Endothelial cell of umbilical vein (primary cell): ENCODE measurements around the gene RAD50. TPM values are rescaled to one million over a fixed set of nuclear protein-coding genes. Genes with fewer than 3 reads are reported as not detected.

Source experiments
- BruUV-seq: library from RNA; stranded (reverse); fragments of 400-500 nt; replicated peaks from 2 replicates; lab custom pipeline; 2021; lab: Mats Ljungman, UMichigan
- CTCF ChIA-PET: fragments of 300-600, 350-600 bp; sonication (Branson Sonifier 250); formaldehyde crosslinking; loops from one replicate; lab custom pipeline; 2021; ENCODE audit warnings: antibody characterized with exemption, inconsistent platforms; lab: Charles Lee
- POLR2A ChIA-PET: fragments of 300-600, 350-600 bp; sonication (Branson Sonifier 250); formaldehyde crosslinking; loops from one replicate; lab custom pipeline; 2021; ENCODE audit warnings: antibody characterized with exemption, inconsistent platforms; lab: Charles Lee
- DNase-seq: peaks from one replicate; pipeline ENCODE4 v3.0.0-alpha.2; 2011; ENCODE audit warnings: low read depth, low spot score
- FAIRE-seq: peaks from 2 replicates; lab custom pipeline; 2011; peaks lifted over from hg19 to GRCh38; lab: Jason Lieb, UNC
- H2AFZ ChIP-seq: 2 replicates; pipeline ENCODE4 v1.6.0; 2012; ENCODE audit warnings: low read depth, low read length, control low read depth, inconsistent platforms
- H3K27ac ChIP-seq: 2 replicates; pipeline ENCODE4 v1.5.1; 2011; ENCODE audit warnings: low read depth, mild to moderate bottlenecking, control low read depth, low read length, moderate library complexity; ENCODE audit not compliant: insufficient read depth
- H3K27me3 ChIP-seq, 2 experiments: 2 replicates each; pipeline versions ENCODE4 v1.6.0 to v1.6.1; 2011; ENCODE audit warnings: low read length in 2 of 2, mixed read lengths in 1 of 2; ENCODE audit not compliant: control insufficient read depth in 2 of 2, insufficient read depth in 2 of 2
- H3K36me3 ChIP-seq, 2 experiments: 2 replicates in 1 of 2; 3 replicates in 1 of 2; pipeline ENCODE4 v1.5.1; 2011; ENCODE audit warnings: low read length in 2 of 2, mild to moderate bottlenecking in 1 of 2, moderate library complexity in 1 of 2; ENCODE audit not compliant: control insufficient read depth in 2 of 2, insufficient read depth in 2 of 2; ENCODE audit errors: extremely low read depth in 1 of 2
- H3K4me1 ChIP-seq: 3 replicates; pipeline ENCODE4 v1.5.1; 2011; ENCODE audit warnings: mild to moderate bottlenecking, low read length; ENCODE audit not compliant: control insufficient read depth, insufficient read depth; ENCODE audit errors: extremely low read depth
- H3K4me2 ChIP-seq: 2 replicates; pipeline ENCODE4 v1.6.1; 2011; ENCODE audit warnings: low read length, control low read depth, mixed read lengths; ENCODE audit not compliant: insufficient read depth
- H3K4me3 ChIP-seq, 3 experiments: fragments of 200-600 bp in 1 of 3; sonication (generic), shearing (Covaris generic) in 1 of 3; replicated peaks in 1 of 3; 2 replicates each; pipeline ENCODE4 v1.5.1; 2011 to 2016; ENCODE audit warnings: control low read depth in 3 of 3, low read length in 3 of 3, mild to moderate bottlenecking in 2 of 3, inconsistent platforms in 1 of 3, low read depth in 1 of 3, moderate library complexity in 1 of 3; ENCODE audit not compliant: insufficient read depth in 1 of 3
- H3K79me2 ChIP-seq: 2 replicates; pipeline ENCODE4 v1.6.0; 2012; ENCODE audit warnings: low read length, inconsistent platforms; ENCODE audit not compliant: control insufficient read depth, insufficient read depth
- H3K9ac ChIP-seq: replicated peaks from 2 replicates; pipeline ENCODE3; 2011; ENCODE audit warnings: low read length, control low read depth; ENCODE audit not compliant: insufficient read depth; ENCODE audit errors: extremely low read depth
- H3K9me1 ChIP-seq: replicated peaks from 3 replicates; pipeline ENCODE4 v1.6.0; 2011; ENCODE audit warnings: mild to moderate bottlenecking, low read length; ENCODE audit not compliant: control insufficient read depth, insufficient read depth; ENCODE audit errors: extremely low read depth
- H3K9me3 ChIP-seq: replicated peaks from 2 replicates; pipeline ENCODE4 v1.5.1; 2012; ENCODE audit warnings: low read length, inconsistent platforms; ENCODE audit not compliant: control insufficient read depth, insufficient read depth
- H4K20me1 ChIP-seq: replicated peaks from 2 replicates; pipeline ENCODE3; 2011; ENCODE audit warnings: mild to moderate bottlenecking, low read length; ENCODE audit not compliant: control insufficient read depth, insufficient read depth; ENCODE audit errors: extremely low read depth
- CTCF ChIP-seq, 2 donors: IDR thresholded peaks; 1 replicate in 1 of 2; 2 replicates in 1 of 2; pipeline ENCODE4 v1.5.1; 2011; ENCODE audit warnings: low read length in 2 of 2, mild to moderate bottlenecking in 2 of 2, moderate library complexity in 2 of 2, control low read depth in 1 of 2, inconsistent platforms in 1 of 2, low read depth in 1 of 2; ENCODE audit not compliant: insufficient read depth in 1 of 2; ENCODE audit errors: extremely low read depth in 1 of 2
- EZH2 ChIP-seq: IDR thresholded peaks from 2 replicates; pipeline ENCODE4 v1.6.1; 2012; ENCODE audit warnings: borderline replicate concordance, low read depth, mild to moderate bottlenecking, moderate library complexity, low read length, inconsistent platforms; ENCODE audit not compliant: severe bottlenecking
- FOS ChIP-seq: IDR thresholded peaks from 2 replicates; pipeline ENCODE4 v1.6.1; 2011; ENCODE audit warnings: mild to moderate bottlenecking, low read length, moderate library complexity, borderline replicate concordance; ENCODE audit not compliant: insufficient read depth
- GATA2 ChIP-seq: IDR thresholded peaks from 2 replicates; pipeline ENCODE4 v1.7.0; 2011; ENCODE audit warnings: low read depth, mild to moderate bottlenecking, moderate library complexity, mixed read lengths, low read length; ENCODE audit not compliant: insufficient read length, insufficient read depth
- JUN ChIP-seq: IDR thresholded peaks from 2 replicates; pipeline ENCODE4 v1.6.1; 2011; ENCODE audit warnings: borderline replicate concordance, low read depth; ENCODE audit not compliant: insufficient read length, insufficient read depth
- MAX ChIP-seq: IDR thresholded peaks from 2 replicates; pipeline ENCODE4 v1.6.1; 2011; ENCODE audit not compliant: insufficient read depth, insufficient read length
- MYC ChIP-seq: IDR thresholded peaks from one replicate; pipeline ENCODE4 v1.6.1; 2011; ENCODE audit warnings: mild to moderate bottlenecking, low read depth, low read length
- POLR2A ChIP-seq: IDR thresholded peaks from 2 replicates; pipeline ENCODE4 v1.6.1; 2012; ENCODE audit warnings: low read depth, mild to moderate bottlenecking, control low read depth, low read length
- POLR2AphosphoS5 ChIP-seq: IDR thresholded peaks from 2 replicates; pipeline ENCODE4 v1.6.1; 2012; ENCODE audit warnings: low read depth, mild to moderate bottlenecking, control low read depth, low read length, moderate library complexity; ENCODE audit not compliant: insufficient read depth
- dilution Hi-C: fragments of 300-500 bp; cut with MboI; formaldehyde crosslinking; loops from one replicate; pipeline ENCODE4 v1.15.0; 2019; ENCODE audit warnings: low sequenced_read_pairs; ENCODE audit not compliant: extremely low pct_ligation_motif_present
- intact Hi-C: fragments of 100-400 bp; cut with micrococcal nuclease; formaldehyde crosslinking; loops from one replicate; pipeline ENCODE4 v1.10.0; 2022
- polyA plus RNA-seq, 4 experiments: library from polyadenylated mRNA; depleted of rRNA in 3 of 4; stranded (reverse) in 3 of 4; unstranded in 1 of 4; fragments of >200 nt; gene quantifications; 2 replicates each; pipeline versions ENCODE4 v1.2.1 to v1.2.3, GENCODE V29; 2011 to 2012; ENCODE audit warnings: missing spikeins in 1 of 4
- total RNA-seq: library from RNA; stranded (reverse); gene quantifications from 2 replicates; pipeline ENCODE4 v1.2.3, GENCODE V29; 2021

Gene RAD50
- total and polyA plus RNA-seq, 2 donors (not counting 3 experiments of a cell fraction or from before 2014, with no cell fraction given), result 6.1 to 20.4 TPM

DNA sequence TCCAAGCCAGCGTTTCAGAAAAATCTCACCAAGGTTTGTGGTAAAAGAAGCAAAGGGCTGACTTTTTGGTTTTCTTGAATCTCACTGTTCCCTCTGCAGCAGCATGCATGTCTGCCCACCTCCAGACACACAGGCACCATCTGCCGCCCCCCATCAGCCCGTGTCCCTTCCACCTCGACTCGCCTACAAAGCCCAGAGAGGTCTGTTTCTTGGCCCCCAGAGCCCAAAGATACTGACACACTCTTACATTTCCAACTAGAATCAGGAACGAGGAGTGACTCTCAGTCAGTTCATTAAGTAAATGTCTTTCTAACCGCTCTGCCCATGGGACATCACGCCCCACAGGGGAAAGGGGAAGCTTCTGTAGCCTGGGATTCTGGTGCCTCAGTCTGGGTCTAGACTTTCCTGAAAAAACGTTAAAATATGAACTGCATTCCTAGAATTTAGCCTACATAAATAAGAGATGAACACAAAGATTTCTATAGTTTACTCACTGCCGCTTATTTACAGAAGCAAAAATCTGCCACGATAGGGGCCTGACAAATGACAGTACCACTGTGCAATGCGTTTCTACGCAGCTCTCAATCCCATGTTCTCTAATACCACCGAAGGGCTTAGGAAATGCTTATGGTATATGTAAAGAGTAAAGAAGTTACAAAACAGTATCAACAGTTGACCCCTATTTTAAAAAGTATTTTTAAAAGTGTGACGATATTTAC, 121.1 kb downstream of the RAD50 start:
- intact Hi-C loops (no loop called here), dilution Hi-C loops (no loop called here)
- no peaks in the 10 kb centered on the region for H3K9me3 ChIP-seq
- ChIA-PET CTCF (interaction anchor here (0.9 to 1.0 kb wide), 3 partner anchors 9 to 66 kb away, joined by 3 to 4 read pairs (median 3); no protein-coding TSS in a partner anchor), POLR2A (no interaction called here)
- DNase-seq (no peak), FAIRE-seq (no peak)
- no TSS peak for BruUV-seq
- no peaks in the 10 kb centered on the region for H3K27me3 ChIP-seq
- H3K9me1 ChIP-seq, result no peaks in the 10 kb centered on the region
- no peak overlapping the region for H2AFZ ChIP-seq
- no peaks in the 10 kb centered on the region for H3K36me3 ChIP-seq
- no peak overlapping the region for H3K4me3 ChIP-seq
- H3K79me2 ChIP-seq, result no peaks in the 10 kb centered on the region
- no peak overlapping the region for H3K4me2 ChIP-seq
- H3K9ac ChIP-seq, result no peak overlapping the region
- no peak overlapping the region for H3K27ac ChIP-seq
- peaks cover 13% of the 10 kb centered on the region for H3K4me1 ChIP-seq
- no peaks in the 10 kb centered on the region for H4K20me1 ChIP-seq
- TF ChIP-seq GATA2 (no peak), CTCF (IDR thresholded peaks at IDR 0.05; ENCODE audit: extremely low read depth in 1 of 2, insufficient read depth in 1 of 2, low read depth in 1 of 2, low read length in 2 of 2) (no peak)

DNA sequence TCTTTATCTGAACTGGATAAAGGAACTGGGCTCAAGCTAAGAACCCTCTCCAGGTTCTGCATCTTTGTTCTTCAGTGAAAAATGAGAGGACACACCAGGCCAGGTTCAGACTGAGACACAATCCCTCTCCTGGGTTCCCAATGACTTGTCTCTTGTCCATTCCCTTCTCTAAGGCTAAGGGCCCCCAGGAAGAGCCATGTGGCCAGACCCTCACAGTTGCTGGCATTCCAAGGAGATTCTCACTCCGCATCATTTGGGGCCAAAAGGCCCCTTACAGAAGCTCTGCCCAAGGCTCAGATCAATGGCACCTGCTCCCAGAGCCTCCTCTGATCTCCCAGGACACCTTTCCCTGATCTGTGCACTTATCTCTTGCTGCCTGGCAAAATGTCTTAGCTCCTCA, 122.0 kb downstream of the RAD50 start:
- DNase-seq, result no peak
- Histone ChIP-seq H3K4me3 (no peak overlapping the region), H3K79me2 (no peaks in the 10 kb centered on the region), H3K4me1 (peaks cover 13% of the 10 kb centered on the region), H3K27me3 (no peaks in the 10 kb centered on the region), H3K36me3 (no peaks in the 10 kb centered on the region), H3K9ac (no peak overlapping the region), H3K9me1 (no peaks in the 10 kb centered on the region), H4K20me1 (no peaks in the 10 kb centered on the region), H2AFZ (no peak overlapping the region), H3K9me3 (no peaks in the 10 kb centered on the region), H3K4me2 (no peak overlapping the region), H3K27ac (no peak overlapping the region)
- TF ChIP-seq POLR2AphosphoS5, result no peak
- no peak for TF ChIP-seq JUN
- no peak for TF ChIP-seq GATA2
- TF ChIP-seq POLR2A, result no peak
- TF ChIP-seq CTCF (IDR thresholded peaks at IDR 0.05; ENCODE audit: extremely low read depth in 1 of 2, insufficient read depth in 1 of 2, low read depth in 1 of 2, low read length in 2 of 2), result no peak
- TF ChIP-seq EZH2, result no peak
- TF ChIP-seq FOS, result no peak
- TF ChIP-seq MYC, result no peak
- no peak for TF ChIP-seq MAX
- no TSS peak for BruUV-seq
- no peak for FAIRE-seq
- intact Hi-C loops, result no loop called here
- dilution Hi-C loops, result no loop called here
- ChIA-PET CTCF (interaction anchor here (1.0 kb wide), 1 partner anchor 48 kb away, joined by 3 read pairs; no protein-coding TSS in a partner anchor), POLR2A (no interaction called here)
